GM21390 (cell line): Measurements from ENCODE around the gene SSTR4.
"Not testable (repeated sequence)": the region's sequence is repeated elsewhere in the genome, so short reads cannot be mapped to it uniquely, and the experiment has no call there.

Source experiments
- ATAC-seq: cut with Tn5 transposase; IDR thresholded peaks from one replicate; pipeline ENCODE4 v1.9.1; 2021; ENCODE audit not compliant: unreplicated experiment

SSTR4 gene

GRCh38 chr20:23034721-23035671 is at the start of gene SSTR4:
Gene SSTR4 (plus strand): TSS chr20:23035312. CDS start chr20:23035484, 172 bp downstream.
- ATAC-seq = no peak

GRCh38 chr20:22986601-22987000 is 48.5 kb upstream of the SSTR4 start:
- no peak for ATAC-seq

- not testable (repeated sequence) for ATAC-seq
Measured at GRCh38 chr20:22991424-22991823, 43.7 kb upstream of the SSTR4 start.

GRCh38 chr20:22993823-22994222 is 41.3 kb upstream of the SSTR4 start:
- no peak for ATAC-seq

GRCh38 chr20:22995923-22996322 is 39.2 kb upstream of the SSTR4 start:
- ATAC-seq = no peak

GRCh38 chr20:22998476-22998875 is 36.6 kb upstream of the SSTR4 start:
- ATAC-seq = no peak

- ATAC-seq = no peak
Measured at GRCh38 chr20:22999756-23000155, 35.4 kb upstream of the SSTR4 start.

GRCh38 chr20:23000232-23000947 is 34.7 kb upstream of the SSTR4 start:
- ATAC-seq = no peak

- ATAC-seq = no peak
Measured at GRCh38 chr20:23002276-23002675, 32.8 kb upstream of the SSTR4 start.

GRCh38 chr20:23003077-23003635 is 32.0 kb upstream of the SSTR4 start:
- no peak for ATAC-seq

GRCh38 chr20:23003881-23004460 is 31.1 kb upstream of the SSTR4 start:
- ATAC-seq = no peak

- ATAC-seq = no peak
Measured at GRCh38 chr20:23005776-23006175, 29.3 kb upstream of the SSTR4 start.

GRCh38 chr20:23007462-23007861 is 27.6 kb upstream of the SSTR4 start:
- no peak for ATAC-seq

- no peak for ATAC-seq
Measured at GRCh38 chr20:23007886-23008655, 27.0 kb upstream of the SSTR4 start.

- ATAC-seq = no peak
Measured at GRCh38 chr20:23008667-23009066, 26.4 kb upstream of the SSTR4 start.

GRCh38 chr20:23009636-23010035 is 25.5 kb upstream of the SSTR4 start:
- no peak for ATAC-seq

- ATAC-seq = no peak
Measured at GRCh38 chr20:23010096-23010495, 25.0 kb upstream of the SSTR4 start.

GRCh38 chr20:23011008-23011721 is 23.9 kb upstream of the SSTR4 start:
- ATAC-seq = no peak

GRCh38 chr20:23013429-23013828 is 21.7 kb upstream of the SSTR4 start:
- no peak for ATAC-seq

- ATAC-seq = no peak
Measured at GRCh38 chr20:23017516-23017915, 17.6 kb upstream of the SSTR4 start.
